ENCODE measurements around the gene NDST1. TPM values are rescaled to one million over a fixed set of nuclear protein-coding genes. Genes with fewer than 3 reads are reported as not detected.

NDST1 gene
- total RNA-seq, 1 donor from 2014 or later = 321 TPM

DNA sequence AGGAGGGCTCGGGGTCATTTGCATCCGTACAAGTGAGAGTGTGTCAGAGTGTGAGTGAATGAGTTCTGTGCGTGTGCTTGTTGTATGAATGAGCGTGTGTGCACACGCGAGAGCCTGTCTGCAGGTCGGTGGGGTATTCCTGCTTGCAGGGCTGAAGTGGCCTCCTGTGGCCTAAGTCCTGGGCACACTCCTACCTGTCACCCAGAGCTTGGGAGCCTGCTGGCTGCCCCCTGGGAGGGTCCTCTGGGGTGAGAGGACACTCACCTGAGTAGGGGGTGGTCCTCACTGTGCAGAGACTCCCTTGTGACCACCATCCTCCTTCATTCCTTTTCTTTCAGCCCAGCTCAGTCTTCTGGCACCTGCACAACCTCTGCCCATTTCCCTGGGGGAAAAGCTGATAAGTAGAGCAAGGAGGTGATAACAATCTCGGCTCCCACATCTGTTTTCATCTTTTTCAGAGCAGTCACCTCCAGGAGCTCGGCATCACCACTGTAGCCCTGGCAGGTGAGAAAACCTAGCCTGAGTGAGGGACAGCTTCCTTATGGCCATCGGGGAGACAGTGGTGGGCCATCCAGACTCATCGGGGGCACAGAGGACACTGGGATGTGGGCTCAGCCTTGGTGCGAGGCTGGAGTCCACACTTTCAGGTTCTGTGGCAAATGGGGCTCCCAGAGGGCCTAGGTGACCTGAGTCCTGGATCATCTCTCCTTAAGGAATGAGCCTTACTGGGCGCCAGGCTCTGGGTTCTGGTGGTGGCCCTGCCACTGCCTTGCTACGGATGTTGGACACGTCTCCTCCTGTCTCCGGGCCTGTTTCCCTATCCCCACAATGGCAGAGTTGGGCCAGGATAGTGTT, 93.8 kb downstream of the NDST1 start:
- Mint-ChIP-seq H3K27me3 (ENCODE audit: low read depth, unreplicated experiment) (peaks cover 30% of the 10 kb centered on the region), H3K27ac (ENCODE audit: unreplicated experiment) (no peak overlapping the region), H3K4me1 (ENCODE audit: low read depth, unreplicated experiment) (peaks cover 6% of the 10 kb centered on the region), H3K36me3 (ENCODE audit: low read depth, unreplicated experiment) (no peaks in the 10 kb centered on the region), H3K9me3 (ENCODE audit: unreplicated experiment) (no peaks in the 10 kb centered on the region), H3K4me3 (ENCODE audit: unreplicated experiment) (no peak overlapping the region)
- DNase-seq (ENCODE audit: low read depth) (no peak), FAIRE-seq (no peak)
- TF ChIP-seq, protein P1, sequence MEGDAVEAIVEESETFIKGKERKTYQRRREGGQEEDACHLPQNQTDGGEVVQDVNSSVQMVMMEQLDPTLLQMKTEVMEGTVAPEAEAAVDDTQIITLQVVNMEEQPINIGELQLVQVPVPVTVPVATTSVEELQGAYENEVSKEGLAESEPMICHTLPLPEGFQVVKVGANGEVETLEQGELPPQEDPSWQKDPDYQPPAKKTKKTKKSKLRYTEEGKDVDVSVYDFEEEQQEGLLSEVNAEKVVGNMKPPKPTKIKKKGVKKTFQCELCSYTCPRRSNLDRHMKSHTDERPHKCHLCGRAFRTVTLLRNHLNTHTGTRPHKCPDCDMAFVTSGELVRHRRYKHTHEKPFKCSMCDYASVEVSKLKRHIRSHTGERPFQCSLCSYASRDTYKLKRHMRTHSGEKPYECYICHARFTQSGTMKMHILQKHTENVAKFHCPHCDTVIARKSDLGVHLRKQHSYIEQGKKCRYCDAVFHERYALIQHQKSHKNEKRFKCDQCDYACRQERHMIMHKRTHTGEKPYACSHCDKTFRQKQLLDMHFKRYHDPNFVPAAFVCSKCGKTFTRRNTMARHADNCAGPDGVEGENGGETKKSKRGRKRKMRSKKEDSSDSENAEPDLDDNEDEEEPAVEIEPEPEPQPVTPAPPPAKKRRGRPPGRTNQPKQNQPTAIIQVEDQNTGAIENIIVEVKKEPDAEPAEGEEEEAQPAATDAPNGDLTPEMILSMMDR (IDR thresholded peaks at IDR 0.05; ENCODE audit: insufficient read depth, low read depth, low read length) = no peak
- no peak for TF ChIP-seq EZH2 (IDR thresholded peaks at IDR 0.05; ENCODE audit: insufficient read depth, low read length)
- Histone ChIP-seq H2AFZ (ENCODE audit: low read depth, low read length) (no peak overlapping the region), H3K36me3 (ENCODE audit: insufficient read depth, low read length) (no peaks in the 10 kb centered on the region), H3K27ac (ENCODE audit: low read depth, low read length) (no peak overlapping the region), H3K4me3 (ENCODE audit: insufficient read depth, low read depth, low read length) (no peak overlapping the region), H4K20me1 (ENCODE audit: insufficient read depth, low read length) (no peaks in the 10 kb centered on the region), H3K4me1 (ENCODE audit: insufficient read depth, low read length) (peaks cover 13% of the 10 kb centered on the region), H3K27me3 (ENCODE audit: insufficient read depth, low read length) (no peaks in the 10 kb centered on the region), H3K4me2 (ENCODE audit: low read length) (peak overlapping the region; percentile 23), H3K9me3 (ENCODE audit: insufficient read depth, low read depth, low read length) (no peaks in the 10 kb centered on the region), H3K79me2 (ENCODE audit: insufficient read depth, low read length) (no peaks in the 10 kb centered on the region), H3K9ac (ENCODE audit: low read length) (peak overlapping the region; percentile 33)

DNA sequence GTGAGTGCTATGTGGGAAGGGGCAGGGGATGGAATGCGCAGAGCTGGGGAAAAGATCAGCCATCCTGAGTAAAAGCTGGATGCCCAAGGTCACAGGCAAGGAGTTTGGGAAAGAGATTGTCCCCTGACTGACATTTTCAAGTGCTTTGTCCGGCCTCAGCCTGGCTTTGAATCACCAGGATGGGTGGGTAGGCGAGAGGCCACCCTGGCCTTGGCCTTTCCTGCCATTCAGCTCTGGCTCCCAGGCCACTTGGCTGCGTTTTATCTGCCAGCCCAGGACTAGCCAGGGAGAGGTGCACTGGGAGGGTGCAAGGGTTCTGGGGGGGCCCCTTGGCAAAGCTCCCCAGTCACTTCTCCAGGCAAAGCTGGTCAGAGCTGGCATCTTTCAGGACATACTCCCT, 95.1 kb downstream of the NDST1 start:
- H4K20me1 ChIP-seq (ENCODE audit: insufficient read depth, low read length) = no peaks in the 10 kb centered on the region
- no peak for FAIRE-seq
- no peak overlapping the region for H3K4me3 ChIP-seq (ENCODE audit: insufficient read depth, low read depth, low read length)
- H3K9ac ChIP-seq (ENCODE audit: low read length) = no peak overlapping the region
- H3K9me3 ChIP-seq (ENCODE audit: insufficient read depth, low read depth, low read length) = no peaks in the 10 kb centered on the region
- DNase-seq (ENCODE audit: low read depth) = no peak
- H3K27me3 Mint-ChIP-seq (ENCODE audit: low read depth, unreplicated experiment) = peaks cover 28% of the 10 kb centered on the region
- H3K36me3 Mint-ChIP-seq (ENCODE audit: low read depth, unreplicated experiment) = no peaks in the 10 kb centered on the region
- no peak overlapping the region for H2AFZ ChIP-seq (ENCODE audit: low read depth, low read length)
- H3K4me1 ChIP-seq (ENCODE audit: insufficient read depth, low read length) = peaks cover 13% of the 10 kb centered on the region
- no peak overlapping the region for H3K27ac ChIP-seq (ENCODE audit: low read depth, low read length)
- H3K4me2 ChIP-seq (ENCODE audit: low read length) = no peak overlapping the region
- H3K9me3 Mint-ChIP-seq (ENCODE audit: unreplicated experiment) = no peaks in the 10 kb centered on the region
- no peaks in the 10 kb centered on the region for H3K79me2 ChIP-seq (ENCODE audit: insufficient read depth, low read length)
- no peaks in the 10 kb centered on the region for H3K36me3 ChIP-seq (ENCODE audit: insufficient read depth, low read length)
- no peak overlapping the region for H3K4me3 Mint-ChIP-seq (ENCODE audit: unreplicated experiment)
- H3K27ac Mint-ChIP-seq (ENCODE audit: unreplicated experiment) = no peak overlapping the region
- H3K27me3 ChIP-seq (ENCODE audit: insufficient read depth, low read length) = no peaks in the 10 kb centered on the region
- H3K4me1 Mint-ChIP-seq (ENCODE audit: low read depth, unreplicated experiment) = peaks cover 3% of the 10 kb centered on the region
- TF ChIP-seq EZH2 (IDR thresholded peaks at IDR 0.05; ENCODE audit: insufficient read depth, low read length) = no peak
- TF ChIP-seq, protein P1 (IDR thresholded peaks at IDR 0.05; ENCODE audit: insufficient read depth, low read depth, low read length) = no peak

DNA sequence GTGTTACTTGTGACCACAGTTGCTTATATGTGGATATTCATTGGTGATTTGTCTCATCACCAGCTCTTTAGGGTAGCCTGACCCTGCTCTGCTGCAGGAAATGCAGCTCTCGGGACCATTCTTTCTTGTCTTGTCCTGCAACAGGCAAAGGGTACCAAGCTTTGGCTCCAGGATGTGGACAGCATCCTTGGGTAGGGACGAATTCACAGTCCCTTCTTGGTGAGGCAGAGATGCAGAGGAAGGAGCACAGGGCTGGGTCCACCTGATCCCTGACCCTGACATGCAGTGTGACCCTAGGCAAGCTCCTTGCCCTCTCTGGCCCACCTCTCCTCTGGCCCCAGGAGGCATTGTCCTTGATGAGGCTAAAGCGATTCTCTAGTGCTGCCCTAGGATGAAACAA, 95.6 kb downstream of the NDST1 start:
- no peaks in the 10 kb centered on the region for H3K36me3 Mint-ChIP-seq (ENCODE audit: low read depth, unreplicated experiment)
- H3K9me3 Mint-ChIP-seq (ENCODE audit: unreplicated experiment) = no peaks in the 10 kb centered on the region
- Histone ChIP-seq H4K20me1 (ENCODE audit: insufficient read depth, low read length) (no peaks in the 10 kb centered on the region), H3K4me1 (ENCODE audit: insufficient read depth, low read length) (peaks cover 13% of the 10 kb centered on the region), H3K79me2 (ENCODE audit: insufficient read depth, low read length) (no peaks in the 10 kb centered on the region), H3K4me2 (ENCODE audit: low read length) (no peak overlapping the region), H3K4me3 (ENCODE audit: insufficient read depth, low read depth, low read length) (no peak overlapping the region), H2AFZ (ENCODE audit: low read depth, low read length) (no peak overlapping the region), H3K27ac (ENCODE audit: low read depth, low read length) (no peak overlapping the region), H3K9ac (ENCODE audit: low read length) (no peak overlapping the region), H3K27me3 (ENCODE audit: insufficient read depth, low read length) (no peaks in the 10 kb centered on the region), H3K9me3 (ENCODE audit: insufficient read depth, low read depth, low read length) (no peaks in the 10 kb centered on the region), H3K36me3 (ENCODE audit: insufficient read depth, low read length) (no peaks in the 10 kb centered on the region)
- FAIRE-seq = no peak
- H3K4me3 Mint-ChIP-seq (ENCODE audit: unreplicated experiment) = no peak overlapping the region
- TF ChIP-seq, protein P1 (IDR thresholded peaks at IDR 0.05; ENCODE audit: insufficient read depth, low read depth, low read length) = no peak
- no peak for TF ChIP-seq EZH2 (IDR thresholded peaks at IDR 0.05; ENCODE audit: insufficient read depth, low read length)
- no peak overlapping the region for H3K27ac Mint-ChIP-seq (ENCODE audit: unreplicated experiment)
- DNase-seq (ENCODE audit: low read depth) = no peak
- peaks cover 28% of the 10 kb centered on the region for H3K27me3 Mint-ChIP-seq (ENCODE audit: low read depth, unreplicated experiment)
- H3K4me1 Mint-ChIP-seq (ENCODE audit: low read depth, unreplicated experiment) = peaks cover 3% of the 10 kb centered on the region

All from astrocyte (in vitro differentiated cells and primary cell).